NOMO-1 treated with dmso at 0.1 percent for 144 hours (cell line): ENCODE data around the gene INSYN2A.

Source experiments
- DNase-seq: peaks from one replicate; lab custom pipeline; 2025; ENCODE audit not compliant: unreplicated experiment; lab: John Stamatoyannopoulos, UW

The INSYN2A gene

GRCh38 chr10:127196282-127197153, at the start of gene INSYN2A:
INSYN2A (minus strand) TSS chr10:127196591; CDS start chr10:127176395, 20,196 bp downstream.
- DNase-seq = no peak

- no peak for DNase-seq
These were observed 49.1 kb upstream of the INSYN2A start for GRCh38 chr10:127245456-127245855.

- no peak for DNase-seq
These were observed 47.3 kb upstream of the INSYN2A start for GRCh38 chr10:127243490-127244272.

- no peak for DNase-seq
These were observed 46.5 kb upstream of the INSYN2A start for GRCh38 chr10:127242914-127243313.

- no peak for DNase-seq
These were observed 39.9 kb upstream of the INSYN2A start for GRCh38 chr10:127236266-127236665.

GRCh38 chr10:127234306-127234800, 38.0 kb upstream of the INSYN2A start:
- DNase-seq = no peak

- no peak for DNase-seq
These were observed 31.9 kb upstream of the INSYN2A start for GRCh38 chr10:127228195-127228787.

GRCh38 chr10:127227663-127228062, 31.3 kb upstream of the INSYN2A start:
- no peak for DNase-seq

GRCh38 chr10:127227027-127227426, 30.6 kb upstream of the INSYN2A start:
- DNase-seq = no peak

- DNase-seq = no peak
These were observed 24.9 kb upstream of the INSYN2A start for GRCh38 chr10:127221281-127221680.

- DNase-seq = no peak
These were observed 22.3 kb upstream of the INSYN2A start for GRCh38 chr10:127218658-127219057.

GRCh38 chr10:127216786-127217185, 20.4 kb upstream of the INSYN2A start:
- no peak for DNase-seq

- no peak for DNase-seq
These were observed 19.9 kb upstream of the INSYN2A start for GRCh38 chr10:127216274-127216673.

GRCh38 chr10:127215866-127216265, 19.5 kb upstream of the INSYN2A start:
- DNase-seq = no peak

- no peak for DNase-seq
These were observed 14.6 kb upstream of the INSYN2A start for GRCh38 chr10:127210936-127211466.

- no peak for DNase-seq
These were observed 10.7 kb upstream of the INSYN2A start for GRCh38 chr10:127207081-127207480.

GRCh38 chr10:127203067-127203466, 6.7 kb upstream of the INSYN2A start:
- DNase-seq = no peak

- no peak for DNase-seq
These were observed 4.3 kb upstream of the INSYN2A start for GRCh38 chr10:127200646-127201045.

GRCh38 chr10:127198721-127199120, 2.3 kb upstream of the INSYN2A start:
- DNase-seq = no peak

- no peak for DNase-seq
These were observed 1.9 kb upstream of the INSYN2A start for GRCh38 chr10:127198307-127198706.

GRCh38 chr10:127197154-127197432, 702 bp upstream of the INSYN2A start:
- DNase-seq = no peak
